Stimulated activated CD8-positive, alpha-beta memory T cell treated with anti-CD3 and anti-CD28 coated beads, Interleukin-12 subunit alpha, Interleukin-12 subunit beta, amount 100 ng/mL, for 4 hours (primary cell): ENCODE data around the gene SAA2.
"Not testable (repeated sequence)": the region's sequence is repeated elsewhere in the genome, so short reads cannot be mapped to it uniquely, and the experiment has no call there.

ENCODE experiments used
- DNase-seq: peaks from one replicate; pipeline ENCODE4 v3.0.0-alpha.2; 2020; ENCODE audit warnings: low read depth

Gene SAA2

GRCh38 chr11:18247191-18247581, 1.3 kb downstream of the SAA2 start:
- not testable (repeated sequence) for DNase-seq

DNA sequence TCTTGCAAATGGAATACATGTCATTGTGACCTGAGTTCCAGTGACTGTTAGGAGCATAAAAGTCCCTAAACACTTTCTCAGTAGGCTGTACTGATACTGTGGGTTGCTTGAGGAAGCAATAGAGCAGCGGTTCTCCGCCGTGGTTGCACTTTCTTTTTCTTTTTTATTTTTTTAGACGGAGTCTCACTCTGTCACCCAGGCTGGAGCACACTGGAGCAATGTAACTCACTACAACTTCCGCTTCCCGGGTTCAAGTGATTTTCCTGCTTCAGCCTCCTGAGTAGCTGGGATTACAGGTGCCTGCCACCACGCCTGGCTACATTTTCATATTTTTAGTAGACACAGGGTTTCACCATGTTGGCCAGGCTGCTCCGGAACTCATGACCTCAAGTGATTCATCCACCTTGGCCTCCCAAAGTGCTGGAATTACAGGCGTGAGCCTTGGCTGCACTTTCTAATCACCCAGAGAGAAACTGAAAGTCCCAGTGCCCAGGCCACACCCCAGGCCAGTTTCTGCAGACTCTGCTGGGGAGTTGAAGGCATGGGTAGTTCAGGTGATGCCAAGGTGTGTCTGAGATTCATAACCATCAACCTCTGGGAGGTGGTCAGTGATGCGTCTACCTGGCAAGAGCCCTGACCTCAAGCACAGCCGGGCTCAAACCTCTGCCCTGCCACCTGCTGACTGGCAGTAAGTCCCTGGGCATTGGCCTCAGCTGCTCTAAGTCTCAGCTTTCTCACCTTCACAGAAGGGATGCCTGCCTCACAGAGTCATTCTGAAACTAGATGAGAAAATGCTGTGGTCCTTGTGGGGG, 1.9 kb downstream of the SAA2 start:
- not testable (repeated sequence) for DNase-seq

- DNase-seq = no peak
These were observed 3.1 kb downstream of the SAA2 start for GRCh38 chr11:18245396-18245795.

DNA sequence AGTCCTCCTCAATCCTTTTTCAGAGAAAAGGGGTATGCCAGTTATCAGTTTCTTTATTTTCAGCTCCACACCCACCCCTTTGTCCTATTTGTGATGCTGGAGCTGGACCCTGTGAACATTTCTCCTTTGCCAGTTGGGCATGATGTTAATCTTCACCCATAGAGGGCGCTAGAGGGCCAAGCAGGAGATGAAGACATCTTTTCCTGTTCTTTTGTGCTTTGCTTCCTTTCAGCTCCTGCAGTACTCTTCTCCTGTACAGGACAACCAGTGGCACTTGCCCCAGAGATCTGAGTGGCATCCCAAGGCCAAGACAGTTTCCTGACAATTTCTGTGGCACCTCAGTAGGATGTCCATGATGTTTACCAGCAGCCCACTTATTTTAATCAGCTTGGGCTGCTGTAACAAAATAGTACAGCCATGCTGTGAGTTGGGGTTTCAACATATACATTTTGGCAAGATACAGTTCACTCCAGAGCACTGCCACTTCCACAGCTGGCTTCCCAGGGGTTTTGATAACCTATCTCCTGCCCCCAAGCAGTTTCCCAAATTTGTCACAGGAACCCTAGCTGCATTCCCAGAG, 4.6 kb downstream of the SAA2 start:
- peak; percentile 8 for DNase-seq

DNA sequence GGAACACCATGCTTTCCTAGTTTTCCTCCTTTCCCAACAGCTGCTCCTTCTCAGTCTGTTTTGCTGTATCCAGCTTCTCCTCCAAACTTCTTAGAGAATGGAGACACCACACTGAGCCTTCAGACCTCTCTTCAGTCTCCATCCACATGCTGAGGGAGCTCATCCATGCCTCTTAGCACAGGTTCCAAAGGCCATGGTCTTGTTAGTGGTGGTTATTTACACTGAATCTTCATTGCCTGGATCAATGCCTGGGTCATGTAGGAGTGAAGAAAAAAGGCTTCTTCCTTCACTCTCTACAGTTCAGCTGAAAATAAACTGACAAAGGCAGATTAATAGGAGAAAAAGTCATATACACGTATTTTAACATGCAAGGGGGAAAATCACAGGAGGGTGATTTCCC, 8.8 kb downstream of the SAA2 start:
- DNase-seq = no peak

DNA sequence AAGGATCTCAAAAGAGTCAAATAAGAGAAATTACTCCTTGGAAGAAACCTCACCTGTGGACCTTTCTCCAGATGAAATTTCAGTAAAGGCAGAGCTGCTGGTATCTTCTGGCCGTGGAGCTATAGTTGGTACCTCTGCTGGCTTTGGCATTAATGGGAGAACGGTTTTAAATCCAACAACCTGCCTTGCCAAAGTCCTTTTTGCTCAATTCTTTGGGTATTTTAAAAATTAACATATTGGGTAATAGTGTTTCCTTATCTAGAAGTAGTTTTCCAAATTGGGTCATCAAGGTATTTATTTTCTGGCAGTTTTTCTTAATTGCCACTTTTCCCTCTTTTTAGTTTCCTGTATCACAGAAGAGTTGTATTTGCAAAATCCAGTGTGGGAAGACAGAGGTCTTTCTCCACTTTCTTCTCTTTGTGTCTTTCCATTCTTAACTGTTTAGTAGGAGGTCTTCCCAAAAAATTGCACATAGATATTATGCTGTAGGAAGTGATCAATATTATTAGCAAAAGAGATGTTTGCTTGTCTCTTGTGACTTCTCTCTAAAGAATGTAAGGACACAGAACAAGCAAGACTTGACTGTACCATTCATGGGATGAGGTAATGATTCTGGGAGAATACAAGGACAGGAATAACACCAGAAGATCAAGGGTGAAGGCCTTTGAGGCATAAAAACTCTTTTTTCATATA, 11.7 kb downstream of the SAA2 start, which contains the start of gene SAA4:
Gene SAA4, minus strand, starts transcription at position 139 of the 693 bp plus-strand sequence. CDS start 876 bp downstream, outside the sequence.
- no peak for DNase-seq

DNA sequence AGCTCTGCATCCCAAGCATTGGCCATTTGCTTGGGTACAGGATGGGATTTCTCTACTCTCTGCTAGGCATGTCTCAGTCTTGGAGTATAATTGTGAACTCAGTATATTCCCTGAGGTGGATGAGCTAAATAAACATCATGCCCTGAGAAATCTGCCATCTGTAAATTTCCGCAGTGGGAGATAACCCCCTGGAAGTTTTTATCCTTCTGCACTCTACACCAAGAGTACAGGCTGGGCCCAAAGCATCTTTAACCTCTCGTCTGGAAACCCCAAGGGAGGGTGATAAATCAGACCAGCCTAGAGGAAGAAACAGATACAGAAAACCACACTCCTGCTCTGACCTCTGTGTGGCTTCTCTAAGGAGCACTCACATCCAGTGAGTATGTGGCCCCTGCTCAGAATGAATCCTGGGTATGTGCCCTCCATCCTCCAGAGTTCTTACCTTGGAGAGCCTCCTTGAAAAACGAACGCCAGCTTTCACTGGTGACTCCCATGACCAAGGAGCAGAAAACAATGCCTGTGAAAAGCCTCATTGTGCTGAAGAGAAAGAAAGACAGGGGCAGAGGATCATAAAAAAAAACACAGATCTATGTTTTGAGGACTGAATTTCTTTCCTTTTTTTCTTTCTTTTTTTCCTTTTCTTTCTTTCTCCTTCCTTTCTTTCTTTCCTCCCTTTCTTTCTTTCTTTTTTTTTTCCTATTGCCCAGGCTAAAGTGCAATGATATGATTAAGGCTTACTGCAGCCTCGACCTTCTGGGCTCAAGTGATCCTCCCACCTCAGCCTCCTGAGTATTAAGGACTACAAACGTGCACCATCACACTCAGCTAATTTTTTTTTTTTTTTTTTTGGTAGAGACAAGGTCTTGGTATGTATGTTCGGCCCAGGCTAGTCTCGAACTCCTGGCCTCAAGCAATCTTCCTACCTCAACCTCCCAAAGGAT, 12.8 kb downstream of the SAA2 start:
- no peak for DNase-seq

DNA sequence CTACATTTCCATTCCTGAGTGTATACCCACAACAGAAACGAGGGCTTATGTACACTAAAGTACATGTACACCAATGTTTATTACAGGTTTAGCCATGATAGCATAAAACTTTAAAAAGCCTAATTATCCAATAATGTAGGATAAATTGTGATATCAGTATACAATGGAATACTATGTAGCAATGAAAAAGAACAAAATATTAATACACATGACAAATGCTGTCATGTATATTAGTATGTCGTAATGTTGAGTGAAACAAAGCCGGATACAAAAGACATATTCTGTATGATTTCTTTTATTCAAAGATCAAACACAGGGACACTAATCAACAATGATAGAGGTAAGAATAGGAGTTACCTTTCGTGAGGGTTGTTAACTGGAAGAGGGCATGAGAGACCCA, 14.6 kb downstream of the SAA2 start:
- DNase-seq = no peak

- DNase-seq = no peak
These were observed 17.6 kb downstream of the SAA2 start for GRCh38 chr11:18230859-18231258.

DNA sequence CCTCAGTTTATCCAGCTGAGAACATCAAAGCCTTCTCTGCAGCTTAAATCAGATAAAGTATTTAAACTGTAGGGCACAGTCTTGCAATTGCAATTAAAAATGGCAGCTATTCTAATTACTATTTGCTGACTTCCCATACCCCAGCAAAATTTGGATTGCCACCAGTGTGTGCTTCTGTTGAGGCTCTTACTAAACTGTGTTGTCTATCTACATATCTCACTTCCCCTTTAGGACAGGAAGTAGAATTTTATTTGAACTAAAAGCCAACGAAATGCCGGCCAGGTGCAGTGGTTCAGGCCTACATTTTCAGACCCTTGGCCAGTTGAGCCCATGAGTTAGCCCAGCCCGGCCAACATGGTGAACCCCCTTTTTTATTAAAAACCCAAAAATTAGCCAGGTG, 19.0 kb downstream of the SAA2 start:
- DNase-seq = no peak

- DNase-seq = no peak
These were observed 22.6 kb downstream of the SAA2 start for GRCh38 chr11:18225913-18226312.

DNA sequence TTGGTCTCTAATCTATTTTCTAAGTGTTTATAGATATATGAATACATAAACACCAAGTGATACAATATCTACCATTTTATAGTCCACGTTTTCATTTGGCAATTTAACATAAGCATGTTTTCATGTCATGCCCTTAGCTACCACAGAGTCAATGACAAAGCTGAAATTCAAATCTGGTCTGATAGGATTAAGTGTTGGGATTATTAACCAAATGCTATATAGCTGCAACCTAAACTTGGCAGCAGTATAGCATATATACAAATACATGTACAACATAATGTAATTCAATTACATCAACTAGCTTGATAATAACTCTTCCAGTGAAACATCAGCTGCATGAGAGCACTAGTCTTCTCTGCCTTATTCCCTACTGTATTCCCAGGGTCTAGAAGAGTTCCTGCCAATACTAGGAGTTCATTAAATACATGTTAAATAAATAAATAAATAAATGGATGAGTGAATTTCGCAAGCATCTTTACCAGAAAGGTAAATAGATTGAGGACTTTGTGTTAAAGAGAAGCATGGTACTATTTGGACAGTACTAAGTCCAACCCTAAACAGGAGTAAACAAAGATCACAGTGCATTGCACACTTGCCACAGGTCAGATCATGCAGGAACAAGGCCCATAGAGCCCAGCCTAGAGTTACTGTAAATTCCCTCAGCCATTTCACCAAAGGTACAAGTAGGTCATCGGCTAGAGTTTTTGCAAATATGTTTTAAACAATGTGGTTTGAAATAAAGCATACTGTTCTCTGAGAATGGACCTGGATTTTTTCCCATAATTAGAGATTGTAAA, 24.7 kb downstream of the SAA2 start:
- DNase-seq = no peak

- DNase-seq = no peak
These were observed 25.6 kb downstream of the SAA2 start for GRCh38 chr11:18222814-18223421.

- no peak for DNase-seq
These were observed 27.1 kb downstream of the SAA2 start for GRCh38 chr11:18221274-18221876.

- DNase-seq = no peak
These were observed 39.4 kb downstream of the SAA2 start for GRCh38 chr11:18209058-18209457.

GRCh38 chr11:18204771-18205170, 43.7 kb downstream of the SAA2 start:
- no peak for DNase-seq

GRCh38 chr11:18204220-18204619, 44.2 kb downstream of the SAA2 start:
- no peak for DNase-seq

- no peak for DNase-seq
These were observed 44.7 kb downstream of the SAA2 start for GRCh38 chr11:18203723-18204122.

GRCh38 chr11:18197738-18198137, 50.7 kb downstream of the SAA2 start:
- not testable (repeated sequence) for DNase-seq

- no peak for DNase-seq
These were observed 51.9 kb downstream of the SAA2 start for GRCh38 chr11:18196532-18196931.
